ENCODE results near the gene STK32A.

DNA sequence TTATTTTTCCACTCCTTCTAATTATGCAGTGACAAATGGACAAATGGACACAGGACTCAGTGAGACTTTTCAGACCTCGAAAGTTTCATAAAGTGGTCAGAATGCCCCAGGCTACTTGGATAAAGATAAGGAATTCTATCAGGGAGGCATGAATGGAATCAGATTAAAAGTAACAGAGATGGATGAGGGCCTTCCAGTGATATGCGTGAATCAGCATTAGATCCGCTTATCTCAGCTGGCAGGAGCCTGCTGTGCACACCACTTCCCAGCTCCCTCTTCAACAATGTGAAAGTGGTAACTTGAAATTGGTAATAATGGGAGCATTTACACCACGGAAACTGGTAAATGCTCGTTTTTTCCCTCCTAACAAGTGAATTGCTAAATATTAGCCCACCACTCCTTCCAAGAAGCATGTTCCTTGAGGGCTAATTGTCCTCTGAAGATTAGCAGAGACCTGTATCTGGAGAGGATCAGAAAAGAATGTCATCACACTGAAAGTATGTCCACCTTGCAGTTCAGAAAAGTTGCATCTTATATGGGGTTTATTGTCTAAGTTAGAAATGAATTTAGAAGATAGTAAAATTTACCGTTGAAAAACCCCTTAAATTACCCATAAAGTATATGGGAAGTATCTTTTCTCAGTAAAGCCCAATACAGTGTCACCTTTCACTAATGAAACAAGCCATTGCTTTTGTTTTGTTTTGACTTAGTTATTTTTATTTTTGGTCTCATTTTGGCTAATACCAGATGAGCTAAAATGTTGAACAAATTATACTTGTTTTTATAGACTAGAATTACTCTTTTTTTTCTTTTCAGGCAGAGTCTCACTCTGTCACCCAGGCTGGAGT is 149.7 kb downstream of the STK32A start:
- TF ChIP-seq, protein P1, sequence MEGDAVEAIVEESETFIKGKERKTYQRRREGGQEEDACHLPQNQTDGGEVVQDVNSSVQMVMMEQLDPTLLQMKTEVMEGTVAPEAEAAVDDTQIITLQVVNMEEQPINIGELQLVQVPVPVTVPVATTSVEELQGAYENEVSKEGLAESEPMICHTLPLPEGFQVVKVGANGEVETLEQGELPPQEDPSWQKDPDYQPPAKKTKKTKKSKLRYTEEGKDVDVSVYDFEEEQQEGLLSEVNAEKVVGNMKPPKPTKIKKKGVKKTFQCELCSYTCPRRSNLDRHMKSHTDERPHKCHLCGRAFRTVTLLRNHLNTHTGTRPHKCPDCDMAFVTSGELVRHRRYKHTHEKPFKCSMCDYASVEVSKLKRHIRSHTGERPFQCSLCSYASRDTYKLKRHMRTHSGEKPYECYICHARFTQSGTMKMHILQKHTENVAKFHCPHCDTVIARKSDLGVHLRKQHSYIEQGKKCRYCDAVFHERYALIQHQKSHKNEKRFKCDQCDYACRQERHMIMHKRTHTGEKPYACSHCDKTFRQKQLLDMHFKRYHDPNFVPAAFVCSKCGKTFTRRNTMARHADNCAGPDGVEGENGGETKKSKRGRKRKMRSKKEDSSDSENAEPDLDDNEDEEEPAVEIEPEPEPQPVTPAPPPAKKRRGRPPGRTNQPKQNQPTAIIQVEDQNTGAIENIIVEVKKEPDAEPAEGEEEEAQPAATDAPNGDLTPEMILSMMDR (IDR thresholded peaks at IDR 0.05 in 8 of 11, conservative IDR thresholded peaks at IDR 0.05 in 3 of 11): no peak
- TF ChIP-seq POLR2A (IDR thresholded peaks at IDR 0.05) (no peak), POLR2AphosphoS5 (IDR thresholded peaks at IDR 0.05) (no peak)

Data from spleen (tissue), 7 donors.